DOHH2 (cell line): ENCODE results near the gene MROH2B.

Experiments used
- H3F3A ChIP-seq: fragments of 200-600 bp; sonication (generic), shearing (Covaris generic); 2 replicates; pipeline ENCODE4 v1.6.0; 2016; ENCODE audit warnings: antibody characterized with exemption, mild to moderate bottlenecking; ENCODE audit not compliant: control insufficient read depth, insufficient read depth
- H3K27ac ChIP-seq: fragments of 200-600 bp; sonication (generic); 2 replicates; pipeline ENCODE4 v1.5.1; 2014; ENCODE audit warnings: low read depth, mild to moderate bottlenecking, low read length, moderate library complexity
- H3K27me3 ChIP-seq: fragments of 200-600 bp; sonication (generic); 2 replicates; pipeline ENCODE4 v1.6.1; 2014; ENCODE audit warnings: mild to moderate bottlenecking, low read length, mixed read lengths; ENCODE audit not compliant: control insufficient read depth
- H3K36me3 ChIP-seq: fragments of 200-600 bp; sonication (generic); 2 replicates; pipeline ENCODE4 v1.6.1; 2014; ENCODE audit warnings: mild to moderate bottlenecking, low read length, moderate library complexity, mixed read lengths; ENCODE audit not compliant: control insufficient read depth
- H3K4me1 ChIP-seq: fragments of 200-600 bp; sonication (generic); 2 replicates; pipeline ENCODE4 v1.6.1; 2014; ENCODE audit warnings: mild to moderate bottlenecking, low read length, mixed read lengths; ENCODE audit not compliant: control insufficient read depth
- H3K4me2 ChIP-seq: fragments of 200-600 bp; sonication (generic); 2 replicates; pipeline ENCODE4 v1.6.0; 2014; ENCODE audit warnings: mild to moderate bottlenecking, low read length, moderate library complexity
- H3K4me3 ChIP-seq: fragments of 200-600 bp; sonication (generic); 2 replicates; pipeline ENCODE4 v1.5.1; 2014; ENCODE audit warnings: mild to moderate bottlenecking, low read length, mixed read lengths
- H3K79me2 ChIP-seq: fragments of 200-600 bp; sonication (generic); 2 replicates; pipeline ENCODE4 v1.6.1; 2014; ENCODE audit warnings: mild to moderate bottlenecking, low read length, mixed read lengths; ENCODE audit not compliant: control insufficient read depth
- H3K9me2 ChIP-seq: fragments of 200-600 bp; sonication (generic); replicated peaks from 2 replicates; pipeline ENCODE4 v1.6.1; 2014; ENCODE audit warnings: mild to moderate bottlenecking, low read length, mixed read lengths; ENCODE audit not compliant: control insufficient read depth
- H3K9me3 ChIP-seq: fragments of 200-600 bp; sonication (generic); 2 replicates; pipeline ENCODE4 v1.6.1; 2014; ENCODE audit warnings: antibody characterized with exemption, low read length, mixed read lengths; ENCODE audit not compliant: control insufficient read depth, insufficient read depth
- H4K20me1 ChIP-seq: fragments of 200-600 bp; sonication (generic); 2 replicates; pipeline ENCODE4 v1.6.0; 2014; ENCODE audit warnings: low read depth, mild to moderate bottlenecking, antibody characterized with exemption, low read length, moderate library complexity; ENCODE audit not compliant: control insufficient read depth, insufficient read depth
- CTCF ChIP-seq: fragments of 200-600 bp; sonication (generic); IDR thresholded peaks from one replicate; pipeline ENCODE4 v1.5.1; 2014; ENCODE audit warnings: antibody characterized with exemption, mild to moderate bottlenecking, low read depth, low read length; ENCODE audit not compliant: poor library complexity, severe bottlenecking
- EZH2phosphoT487 ChIP-seq: fragments of 200-600 bp; sonication (generic); IDR thresholded peaks from 2 replicates; pipeline ENCODE4 v1.6.1; 2017; ENCODE audit warnings: borderline replicate concordance, mild to moderate bottlenecking, antibody characterized with exemption, low read length, moderate library complexity, mixed read lengths

MROH2B gene

DNA sequence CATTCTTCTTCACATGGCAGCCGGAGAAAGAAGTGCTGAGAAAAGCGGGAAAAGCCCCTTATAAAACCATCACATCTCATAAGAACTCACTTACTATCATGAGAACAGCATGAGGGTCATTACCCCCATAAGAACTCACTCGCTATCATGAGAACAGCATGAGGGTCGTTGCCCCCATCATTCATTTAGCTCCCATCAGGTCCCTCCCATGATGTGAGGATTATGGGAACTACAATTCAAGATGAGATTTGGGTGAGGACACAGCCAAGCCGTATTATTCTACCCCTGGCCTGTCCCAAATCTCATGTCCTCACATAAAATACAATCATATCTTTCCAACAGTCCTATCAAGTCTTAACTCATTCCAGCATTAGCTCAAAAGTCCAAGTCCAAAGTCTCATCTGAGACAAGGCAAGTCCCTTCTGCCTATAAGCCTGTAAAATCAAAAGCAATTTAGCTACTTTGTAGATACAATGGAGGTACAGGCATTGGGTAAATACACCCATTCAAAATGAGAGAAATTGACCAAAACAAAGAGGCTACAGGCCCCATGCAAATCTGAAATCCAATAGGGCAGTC lies 79.1 kb downstream of the MROH2B start:
- H3K79me2 ChIP-seq = no peaks in the 10 kb centered on the region
- H3K36me3 ChIP-seq = no peaks in the 10 kb centered on the region
- no peak overlapping the region for H3K4me3 ChIP-seq
- H4K20me1 ChIP-seq = no peaks in the 10 kb centered on the region
- no peak overlapping the region for H3K4me2 ChIP-seq
- no peaks in the 10 kb centered on the region for H3K4me1 ChIP-seq
- no peaks in the 10 kb centered on the region for H3F3A ChIP-seq
- no peak for TF ChIP-seq EZH2phosphoT487
- no peak for TF ChIP-seq CTCF
- no peaks in the 10 kb centered on the region for H3K9me3 ChIP-seq
- H3K27me3 ChIP-seq = 0 out of 2 replicates have a peak, but pooled peaks cover 3% of the 10 kb centered on the region
- no peak overlapping the region for H3K27ac ChIP-seq
- no peaks in the 10 kb centered on the region for H3K9me2 ChIP-seq

- Histone ChIP-seq H3K4me1 (no peaks in the 10 kb centered on the region), H4K20me1 (no peaks in the 10 kb centered on the region), H3K36me3 (no peaks in the 10 kb centered on the region), H3K4me2 (no peak overlapping the region), H3K27ac (no peak overlapping the region), H3K79me2 (no peaks in the 10 kb centered on the region), H3F3A (no peaks in the 10 kb centered on the region), H3K27me3 (0 out of 2 replicates have a peak, but pooled peaks cover 3% of the 10 kb centered on the region), H3K9me3 (no peaks in the 10 kb centered on the region), H3K9me2 (no peaks in the 10 kb centered on the region), H3K4me3 (no peak overlapping the region)
- no peak for TF ChIP-seq EZH2phosphoT487
- TF ChIP-seq CTCF = no peak
Observed at GRCh38 chr5:40991168-40991980, 79.8 kb downstream of the MROH2B start.

- Histone ChIP-seq H3K9me3 (no peaks in the 10 kb centered on the region), H3K4me2 (no peak overlapping the region), H3K4me3 (no peak overlapping the region), H3K36me3 (no peaks in the 10 kb centered on the region), H3K9me2 (no peaks in the 10 kb centered on the region), H3K27ac (no peak overlapping the region), H4K20me1 (no peaks in the 10 kb centered on the region), H3K27me3 (0 out of 2 replicates have a peak, but pooled peaks cover 3% of the 10 kb centered on the region), H3F3A (no peaks in the 10 kb centered on the region), H3K4me1 (no peaks in the 10 kb centered on the region), H3K79me2 (no peaks in the 10 kb centered on the region)
- TF ChIP-seq CTCF = no peak
- TF ChIP-seq EZH2phosphoT487 = no peak
Observed at GRCh38 chr5:40988746-40989510, 82.2 kb downstream of the MROH2B start.
